Subcutaneous abdominal adipose tissue (tissue), 5 donors: ENCODE results near the gene PRR5L.

Source experiments
- H3K27ac ChIP-seq: one replicate; pipeline ENCODE4 v1.7.0; 2013; ENCODE audit warnings: low read depth, mild to moderate bottlenecking, inconsistent platforms, low read length, moderate library complexity
- H3K27me3 ChIP-seq, 5 donors: one replicate each; pipeline ENCODE4 v1.7.0; 2013; ENCODE audit warnings: low read length in 5 of 5, inconsistent platforms in 1 of 5; ENCODE audit not compliant: control insufficient read depth in 5 of 5, insufficient read depth in 4 of 5
- H3K36me3 ChIP-seq, 5 donors: one replicate each; pipeline ENCODE4 v1.7.0; 2013; ENCODE audit warnings: low read length in 5 of 5; ENCODE audit not compliant: control insufficient read depth in 5 of 5, insufficient read depth in 5 of 5
- H3K4me1 ChIP-seq, 5 donors: one replicate each; pipeline ENCODE4 v1.7.0; 2013; ENCODE audit warnings: low read length in 5 of 5, mild to moderate bottlenecking in 3 of 5, moderate library complexity in 1 of 5; ENCODE audit not compliant: control insufficient read depth in 5 of 5, insufficient read depth in 5 of 5
- H3K4me3 ChIP-seq, 5 donors: one replicate each; pipeline ENCODE4 v1.7.0; 2013; ENCODE audit warnings: low read length in 5 of 5, low read depth in 1 of 5
- H3K9ac ChIP-seq, 5 donors: one replicate each; pipeline ENCODE4 v1.7.0; 2013; ENCODE audit warnings: low read length in 5 of 5, mild to moderate bottlenecking in 4 of 5, moderate library complexity in 3 of 5
- H3K9me3 ChIP-seq, 5 donors: one replicate each; pipeline ENCODE4 v1.7.0; 2013; ENCODE audit warnings: low read length in 5 of 5; ENCODE audit not compliant: control insufficient read depth in 5 of 5
- donor health status: healthy.
- donor health status: healthy.
- donor health status: healthy.
- donor health status: healthy.
- donor health status: healthy.

The PRR5L gene

DNA sequence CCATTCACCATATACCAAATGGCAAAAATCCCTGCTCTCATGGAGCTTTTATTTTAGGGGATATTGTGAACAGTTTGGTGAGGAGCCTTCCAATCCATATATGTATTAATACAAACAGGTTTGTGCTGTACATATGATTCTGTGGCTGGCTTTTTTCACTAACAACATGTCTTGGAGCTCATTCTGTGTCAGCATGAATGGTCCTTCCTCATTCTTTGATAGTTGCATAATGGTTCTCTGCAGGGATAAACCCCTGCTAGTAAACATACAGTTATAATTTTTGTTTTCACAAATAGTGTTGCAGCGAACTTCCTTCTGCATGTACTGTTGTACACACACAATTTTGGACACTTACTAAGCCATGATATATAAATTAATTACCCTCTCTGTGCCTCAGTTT is 8.3 kb downstream of the PRR5L start:
- Histone ChIP-seq H3K27me3 (no peaks in the 10 kb centered on the region), H3K4me3 (no peak overlapping the region), H3K4me1 (peaks cover 5 to 66% (median 53%) of the 10 kb centered on the region in 5 donors), H3K36me3 (no peaks in the 10 kb centered on the region), H3K9me3 (no peaks in the 10 kb centered on the region), H3K27ac (no peak overlapping the region), H3K9ac (no peak overlapping the region)

DNA sequence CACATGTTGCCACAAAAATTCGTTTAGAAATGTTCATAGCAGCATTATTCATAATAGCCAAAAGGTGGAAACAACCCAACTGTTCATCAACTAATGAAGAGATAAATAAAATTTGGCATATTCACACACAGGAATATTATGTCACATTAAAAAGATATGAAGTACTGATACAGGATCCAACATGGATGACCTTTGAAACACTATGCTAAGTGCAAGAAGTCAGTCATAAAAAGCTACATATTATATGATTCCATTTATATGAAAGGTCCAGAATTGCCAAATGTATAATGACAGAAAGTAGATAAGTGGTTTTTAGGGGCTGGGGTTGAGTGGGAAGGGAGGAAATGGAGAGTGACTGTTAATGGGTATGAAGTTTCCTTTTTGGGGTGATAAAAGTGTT is 9.0 kb downstream of the PRR5L start:
- peaks cover 0 to 2% (median 0%) of the 10 kb centered on the region in 5 donors for H3K36me3 ChIP-seq
- peaks cover 5 to 64% (median 51%) of the 10 kb centered on the region in 5 donors for H3K4me1 ChIP-seq
- H3K9me3 ChIP-seq: no peaks in the 10 kb centered on the region
- no peak overlapping the region for H3K27ac ChIP-seq
- H3K9ac ChIP-seq: no peak overlapping the region
- no peaks in the 10 kb centered on the region for H3K27me3 ChIP-seq
- no peak overlapping the region for H3K4me3 ChIP-seq

DNA sequence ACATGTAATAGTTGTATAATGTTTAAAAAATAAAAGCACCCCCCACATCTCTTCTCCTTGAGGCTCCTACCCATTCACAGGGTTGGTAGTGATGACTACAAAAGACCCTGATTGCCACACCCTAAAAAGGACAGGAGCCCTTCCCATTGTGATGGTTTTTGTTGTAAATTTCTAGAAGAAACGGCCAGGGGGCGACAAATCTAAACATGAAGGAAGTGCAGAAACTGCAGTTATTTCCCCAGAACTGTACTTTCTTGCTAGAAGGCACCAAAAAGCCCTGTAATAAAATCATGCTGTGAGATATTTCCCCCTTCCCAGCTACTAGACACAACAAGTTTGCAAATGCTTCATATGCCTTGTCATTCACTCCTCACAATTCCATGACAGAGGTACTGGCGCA is 10.8 kb downstream of the PRR5L start:
- Histone ChIP-seq H3K27ac (no peak overlapping the region), H3K9me3 (no peaks in the 10 kb centered on the region), H3K36me3 (peaks cover 0 to 2% (median 0%) of the 10 kb centered on the region in 5 donors), H3K4me3 (no peak overlapping the region), H3K4me1 (peaks cover 2 to 48% (median 35%) of the 10 kb centered on the region in 5 donors), H3K9ac (no peak overlapping the region), H3K27me3 (no peaks in the 10 kb centered on the region)

DNA sequence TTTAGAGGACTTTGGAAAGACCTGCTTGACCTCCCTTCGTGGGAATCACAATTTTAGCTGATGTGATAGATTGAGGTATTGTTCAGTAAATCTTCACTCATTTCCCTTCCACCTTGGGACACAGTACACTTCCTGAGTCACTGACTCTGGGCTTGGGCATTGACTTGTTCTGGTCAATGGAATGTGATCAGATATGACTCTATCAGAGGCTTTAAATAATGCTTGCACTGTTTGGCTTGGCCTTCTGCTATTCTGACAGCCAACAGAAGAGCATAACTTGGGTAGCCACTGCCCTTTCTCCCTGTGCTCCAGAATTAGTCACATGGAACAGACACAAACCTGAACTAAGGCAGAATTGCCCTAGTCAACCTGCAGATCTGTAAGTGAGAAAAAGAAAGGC is 12.5 kb downstream of the PRR5L start:
- H3K4me3 ChIP-seq: no peak overlapping the region
- peak overlapping the region; percentile 38 for H3K27ac ChIP-seq
- H3K9ac ChIP-seq: no peak overlapping the region
- H3K36me3 ChIP-seq: peaks cover 0 to 2% (median 0%) of the 10 kb centered on the region in 5 donors
- H3K27me3 ChIP-seq: no peaks in the 10 kb centered on the region
- H3K9me3 ChIP-seq: no peaks in the 10 kb centered on the region
- peaks cover 2 to 49% (median 34%) of the 10 kb centered on the region in 5 donors for H3K4me1 ChIP-seq

DNA sequence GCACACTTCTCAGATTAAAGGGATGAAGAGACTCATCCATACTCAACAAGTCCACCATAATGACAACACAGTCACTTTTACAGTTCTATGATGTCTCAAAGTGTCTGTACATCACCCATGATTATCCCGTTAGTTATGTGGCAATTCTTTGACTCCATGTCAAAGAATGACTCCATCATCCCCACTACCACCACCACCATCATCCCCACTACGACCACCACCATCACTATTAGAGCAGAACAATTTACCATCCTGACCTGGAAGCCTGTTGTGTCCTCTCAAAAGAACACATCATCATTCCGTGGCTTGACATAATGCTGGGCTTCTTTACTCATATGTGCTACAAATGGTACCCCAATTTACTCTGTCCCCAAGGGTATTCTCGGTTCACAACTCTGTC is 13.7 kb downstream of the PRR5L start:
- H3K36me3 ChIP-seq: peaks cover 0 to 2% (median 0%) of the 10 kb centered on the region in 5 donors
- H3K4me3 ChIP-seq: no peak overlapping the region
- peaks cover 0 to 50% (median 35%) of the 10 kb centered on the region in 5 donors for H3K4me1 ChIP-seq
- H3K27ac ChIP-seq: no peak overlapping the region
- no peaks in the 10 kb centered on the region for H3K27me3 ChIP-seq
- H3K9ac ChIP-seq: no peak overlapping the region
- H3K9me3 ChIP-seq: no peaks in the 10 kb centered on the region

DNA sequence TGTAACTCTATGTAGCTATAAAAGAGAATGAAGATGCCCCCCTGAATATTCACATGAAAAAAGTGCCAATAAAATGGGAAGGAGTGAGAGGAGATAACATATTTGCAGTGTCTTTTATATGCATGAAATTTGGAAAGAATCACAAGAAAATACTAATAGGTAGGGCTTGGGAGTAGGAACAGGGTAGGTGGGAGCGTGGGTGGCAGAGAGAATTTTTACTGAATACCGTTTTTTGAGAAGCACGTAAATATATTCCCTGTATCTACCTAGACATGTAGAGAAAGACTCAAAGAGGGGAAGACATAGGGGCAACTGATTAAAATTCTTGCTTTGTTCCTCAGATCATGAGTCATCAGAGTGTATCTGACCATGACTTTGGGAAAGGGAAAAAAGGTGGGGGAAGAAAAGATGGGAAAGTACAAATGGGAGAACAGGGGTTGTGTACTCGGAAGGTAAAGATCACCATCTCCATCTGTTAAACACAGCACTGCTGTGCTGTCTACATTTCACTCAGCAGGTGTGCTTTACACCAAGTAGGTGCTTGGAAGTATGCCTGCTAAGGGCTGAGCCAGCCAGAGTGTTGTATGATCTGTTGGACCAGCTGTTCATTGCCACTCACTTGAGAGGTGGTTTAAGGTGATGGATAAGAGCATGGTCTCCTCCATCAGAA is 16.0 kb downstream of the PRR5L start:
- H3K27ac ChIP-seq: no peak overlapping the region
- H3K36me3 ChIP-seq: peaks cover 0 to 2% (median 0%) of the 10 kb centered on the region in 5 donors
- H3K9me3 ChIP-seq: no peaks in the 10 kb centered on the region
- H3K4me1 ChIP-seq: peaks cover 0 to 61% (median 33%) of the 10 kb centered on the region in 5 donors
- no peak overlapping the region for H3K9ac ChIP-seq
- no peak overlapping the region for H3K4me3 ChIP-seq
- H3K27me3 ChIP-seq: no peaks in the 10 kb centered on the region

DNA sequence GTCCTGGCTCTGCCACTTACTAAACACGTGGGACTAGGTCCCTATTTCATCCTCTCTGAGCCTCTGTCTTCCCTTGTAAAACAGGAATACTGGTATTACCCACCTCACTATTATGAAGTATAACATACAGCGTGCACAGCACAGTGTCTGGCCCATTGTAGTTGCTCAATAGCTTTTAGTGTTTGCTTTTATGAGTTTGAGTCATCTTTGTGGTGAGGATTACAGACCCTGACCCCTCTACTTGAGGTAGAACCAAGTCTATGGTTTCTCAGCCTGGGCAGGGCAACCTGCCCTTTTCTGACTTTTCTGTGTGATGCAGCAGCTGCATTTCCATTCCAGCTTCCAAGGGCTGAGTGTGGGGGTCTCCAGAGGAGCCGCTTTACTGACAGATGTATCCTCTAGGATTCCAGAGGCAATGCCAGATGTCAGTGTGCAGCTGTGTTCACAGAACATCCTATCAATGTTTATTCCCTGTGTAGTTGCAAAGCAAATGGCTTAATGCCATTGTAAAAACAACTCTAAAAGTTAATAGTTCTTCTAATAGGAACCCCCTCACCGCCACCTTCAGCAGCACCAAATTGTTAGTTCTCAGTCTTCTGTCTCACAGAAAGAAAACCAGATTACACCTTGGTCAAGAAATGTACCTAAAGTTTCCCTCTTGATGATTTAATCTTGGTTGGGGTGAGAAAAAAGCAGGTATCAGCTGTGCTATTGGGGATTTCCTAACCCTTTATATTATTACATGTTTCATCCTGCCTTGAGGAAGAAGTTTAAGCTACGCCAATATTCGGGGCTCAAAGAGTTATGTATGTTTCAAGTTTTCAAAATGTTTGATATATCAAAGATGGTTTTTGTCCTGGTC is 16.8 kb downstream of the PRR5L start:
- Histone ChIP-seq H3K9ac (no peak overlapping the region), H3K4me3 (no peak overlapping the region), H3K9me3 (no peaks in the 10 kb centered on the region), H3K4me1 (peaks cover 0 to 53% (median 27%) of the 10 kb centered on the region in 5 donors), H3K27ac (peak overlapping the region; percentile 21), H3K27me3 (no peaks in the 10 kb centered on the region), H3K36me3 (peaks cover 0 to 2% (median 0%) of the 10 kb centered on the region in 5 donors)

DNA sequence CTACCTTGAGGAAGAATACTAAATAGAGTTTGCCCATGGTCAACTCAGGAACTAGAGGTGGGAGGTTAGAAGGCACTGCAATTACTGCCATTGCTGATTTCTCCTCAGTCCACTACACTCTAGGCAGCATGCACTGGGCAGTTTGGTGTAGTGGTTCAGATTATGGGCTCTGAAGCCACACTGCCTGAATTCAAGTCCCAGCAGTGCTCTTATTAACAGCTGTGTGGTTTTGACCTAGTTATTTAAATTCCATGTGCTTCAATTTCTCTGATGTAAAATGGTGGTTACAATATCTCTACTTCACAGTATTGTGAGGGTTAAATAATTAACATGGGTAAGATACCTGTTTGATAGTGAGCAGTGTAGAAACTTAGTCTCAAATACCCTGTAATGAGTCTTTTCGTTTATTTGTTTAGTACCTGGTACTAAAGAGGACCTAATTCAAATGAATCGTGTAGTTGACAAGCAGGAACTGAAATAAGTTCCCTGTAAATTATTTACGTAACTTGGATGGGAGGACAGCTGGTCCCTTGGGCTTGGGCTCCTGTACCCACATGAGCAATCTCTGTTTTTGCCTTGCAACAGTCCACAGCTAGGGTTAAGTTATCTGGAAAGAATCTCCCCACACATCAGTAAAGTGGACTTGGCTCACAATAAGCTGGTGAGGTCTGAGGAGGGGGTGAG is 17.8 kb downstream of the PRR5L start:
- peaks cover 0 to 50% (median 21%) of the 10 kb centered on the region in 5 donors for H3K4me1 ChIP-seq
- peak overlapping the region; percentile 21 for H3K27ac ChIP-seq
- H3K9me3 ChIP-seq: no peaks in the 10 kb centered on the region
- H3K9ac ChIP-seq: no peak overlapping the region
- no peaks in the 10 kb centered on the region for H3K27me3 ChIP-seq
- peaks cover 0 to 2% (median 0%) of the 10 kb centered on the region in 5 donors for H3K36me3 ChIP-seq
- H3K4me3 ChIP-seq: no peak overlapping the region

DNA sequence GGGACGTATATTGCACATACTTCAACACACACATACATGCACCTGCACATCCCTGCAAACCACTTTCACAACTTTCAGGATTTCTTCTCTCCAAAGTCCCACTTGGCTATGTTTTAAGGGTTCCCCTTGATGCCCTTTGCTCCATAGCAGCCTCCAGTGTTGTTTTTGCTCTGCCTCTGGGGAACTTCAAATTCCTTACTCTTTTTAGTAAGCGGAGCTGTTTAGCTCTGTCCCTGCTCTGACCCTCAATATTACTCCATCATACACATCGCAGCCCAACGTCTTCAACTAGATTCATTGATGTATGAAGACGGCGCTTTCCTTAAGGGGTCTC is 18.3 kb downstream of the PRR5L start:
- no peaks in the 10 kb centered on the region for H3K27me3 ChIP-seq
- no peak overlapping the region for H3K4me3 ChIP-seq
- H3K4me1 ChIP-seq: peaks cover 0 to 46% (median 18%) of the 10 kb centered on the region in 5 donors
- no peak overlapping the region for H3K27ac ChIP-seq
- no peaks in the 10 kb centered on the region for H3K9me3 ChIP-seq
- no peak overlapping the region for H3K9ac ChIP-seq
- peaks cover 0 to 2% (median 0%) of the 10 kb centered on the region in 5 donors for H3K36me3 ChIP-seq

DNA sequence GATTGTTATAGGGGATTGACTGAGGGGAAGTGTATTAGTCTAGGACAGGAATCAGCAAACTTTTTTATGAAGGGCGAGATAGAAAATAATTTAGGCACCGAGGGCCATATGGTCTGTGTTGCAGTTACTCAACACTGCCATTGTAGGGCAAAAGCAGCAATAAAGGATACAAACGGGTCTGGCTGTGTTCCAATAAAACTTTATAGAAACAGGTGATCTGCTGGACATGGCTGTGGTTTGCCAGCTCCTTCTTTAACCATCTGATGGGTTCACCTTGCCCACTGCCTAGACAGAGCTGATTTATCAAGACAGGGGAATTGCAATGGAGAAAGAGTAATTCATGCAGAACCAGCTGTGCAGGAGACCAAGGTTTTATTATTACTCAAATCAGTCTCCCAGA is 20.0 kb downstream of the PRR5L start:
- no peaks in the 10 kb centered on the region for H3K36me3 ChIP-seq
- H3K4me1 ChIP-seq: peaks cover 0 to 46% (median 18%) of the 10 kb centered on the region in 5 donors
- no peak overlapping the region for H3K9ac ChIP-seq
- H3K27ac ChIP-seq: no peak overlapping the region
- H3K27me3 ChIP-seq: no peaks in the 10 kb centered on the region
- H3K4me3 ChIP-seq: no peak overlapping the region
- H3K9me3 ChIP-seq: no peaks in the 10 kb centered on the region
